Natural killer cell (primary cell): ENCODE data around the gene MPRIP. TPM values are rescaled to one million over a fixed set of nuclear protein-coding genes. Genes with fewer than 3 reads are reported as not detected.
"Not testable (repeated sequence)": the region's sequence is repeated elsewhere in the genome, so short reads cannot be mapped to it uniquely, and the experiment has no call there.

ENCODE experiments used
- ATAC-seq, 3 donors: fragments of 150-1000 bp in 2 of 3; fragments of 200-7000 bp in 1 of 3; cut with Tn5 transposase; 1 replicate in 1 of 3; 2 replicates in 2 of 3; pipeline ENCODE4 v1.10.0; 2021; ENCODE audit warnings: mild to moderate bottlenecking in 2 of 3, moderate library complexity in 2 of 3
- DNase-seq, 2 donors: peaks; one replicate each; pipeline versions ENCODE4 v3.0.0 to v3.0.0-alpha.2; 2013 to 2021; ENCODE audit warnings: mixed read lengths in 1 of 2
- H3K27ac ChIP-seq: one replicate; pipeline ENCODE4 v1.5.1; 2013; ENCODE audit warnings: mild to moderate bottlenecking, low read length
- H3K27me3 ChIP-seq: one replicate; pipeline ENCODE4 v1.6.1; 2013; ENCODE audit warnings: low read length; ENCODE audit not compliant: control insufficient read depth, insufficient read depth
- H3K36me3 ChIP-seq: one replicate; pipeline ENCODE4 v1.6.1; 2013; ENCODE audit warnings: low read length; ENCODE audit not compliant: control insufficient read depth, insufficient read depth
- H3K4me1 ChIP-seq: one replicate; pipeline ENCODE4 v1.6.1; 2013; ENCODE audit warnings: low read length; ENCODE audit not compliant: control insufficient read depth, insufficient read depth
- H3K4me3 ChIP-seq: one replicate; pipeline ENCODE4 v1.5.1; 2013; ENCODE audit warnings: low read length
- H3K9me3 ChIP-seq: one replicate; pipeline ENCODE4 v1.6.1; 2013; ENCODE audit warnings: low read length; ENCODE audit not compliant: control insufficient read depth, insufficient read depth
- H3K27ac Mint-ChIP-seq, 2 donors: one replicate each; pipeline ENCODE4 v1.8.0; 2022; ENCODE audit warnings: mild to moderate bottlenecking in 2 of 2, mixed read lengths in 2 of 2, moderate library complexity in 1 of 2
- H3K27me3 Mint-ChIP-seq, 2 donors: one replicate each; pipeline ENCODE4 v1.8.0; 2022; ENCODE audit warnings: low read depth in 2 of 2, mixed read lengths in 2 of 2
- H3K36me3 Mint-ChIP-seq: one replicate; pipeline ENCODE4 v1.8.0; 2022; ENCODE audit warnings: mixed read lengths
- H3K4me1 Mint-ChIP-seq, 2 donors: one replicate each; pipeline ENCODE4 v1.8.0; 2022; ENCODE audit warnings: mixed read lengths in 2 of 2
- H3K4me3 Mint-ChIP-seq: one replicate; pipeline ENCODE4 v1.8.0; 2022; ENCODE audit warnings: mild to moderate bottlenecking, moderate library complexity, mixed read lengths
- H3K9me3 Mint-ChIP-seq, 2 donors: one replicate each; pipeline ENCODE4 v1.8.0; 2022; ENCODE audit warnings: mixed read lengths in 2 of 2
- WGBS: methylation state at CpG from one replicate; pipeline ENCODE4 v1.1.7; 2013; ENCODE audit warnings: missing lambda C conversion rate; ENCODE audit not compliant: insufficient coverage; 5-methylcytosine and 5-hydroxymethylcytosine counted together
- intact Hi-C: fragments of 100-400 bp; cut with micrococcal nuclease; formaldehyde crosslinking; loops from one replicate; pipeline ENCODE4 v1.14.2; 2022
- total RNA-seq, 4 donors: library from RNA; stranded (reverse); fragments of 120-200 nt in 1 of 4; gene quantifications; one replicate each; pipeline versions ENCODE4 v1.2.3 to v1.2.4, GENCODE V29; 2013 to 2022
- TF ChIP-seq, protein P1 (sequence below): fragments of 200-600 bp; IDR thresholded peaks from one replicate; pipeline ENCODE4 v1.8.0; 2022; ENCODE audit warnings: antibody characterized with exemption

Gene MPRIP
- total RNA-seq, 3 donors from 2014 or later (not counting 1 experiment from before 2014, with no cell fraction given): 225 to 272 (median 229) TPM

DNA sequence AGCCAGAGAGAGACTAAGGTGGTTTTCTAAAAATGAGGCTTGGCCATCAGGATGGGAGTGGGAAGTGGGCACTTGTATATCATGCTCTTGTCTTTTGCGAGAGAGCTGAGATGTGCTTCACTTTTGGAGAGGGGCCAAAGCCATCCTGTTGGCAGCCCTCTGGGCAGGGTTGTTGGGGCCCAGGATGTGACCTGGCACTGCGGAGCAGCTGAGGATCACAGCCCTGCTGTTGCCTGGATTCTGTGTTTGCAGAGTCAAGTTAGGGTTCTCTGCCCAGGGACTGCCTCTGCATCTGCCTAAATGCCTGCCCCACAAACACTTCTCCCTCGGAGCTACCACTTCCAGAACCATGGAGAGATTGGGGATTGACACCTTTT lies 92.7 kb downstream of the MPRIP start:
- Mint-ChIP-seq H3K4me3 (no peak overlapping the region), H3K9me3 (no peaks in the 10 kb centered on the region), H3K27me3 (no peaks in the 10 kb centered on the region), H3K27ac (no peak overlapping the region), H3K36me3 (no peaks in the 10 kb centered on the region), H3K4me1 (peaks cover 0 to 5% of the 10 kb centered on the region in 2 donors)
- intact Hi-C loops: no loop called here
- H3K9me3 ChIP-seq: no peaks in the 10 kb centered on the region
- no peak overlapping the region for H3K4me3 ChIP-seq
- no peak for DNase-seq
- H3K27ac ChIP-seq: no peak overlapping the region
- H3K27me3 ChIP-seq: no peaks in the 10 kb centered on the region
- peaks cover 8% of the 10 kb centered on the region for H3K4me1 ChIP-seq
- ATAC-seq: no peak
- peaks cover 87% of the 10 kb centered on the region for H3K36me3 ChIP-seq
- WGBS: 97% methylated on average over 2 of the region's 3 CpGs
- TF ChIP-seq, protein P1, sequence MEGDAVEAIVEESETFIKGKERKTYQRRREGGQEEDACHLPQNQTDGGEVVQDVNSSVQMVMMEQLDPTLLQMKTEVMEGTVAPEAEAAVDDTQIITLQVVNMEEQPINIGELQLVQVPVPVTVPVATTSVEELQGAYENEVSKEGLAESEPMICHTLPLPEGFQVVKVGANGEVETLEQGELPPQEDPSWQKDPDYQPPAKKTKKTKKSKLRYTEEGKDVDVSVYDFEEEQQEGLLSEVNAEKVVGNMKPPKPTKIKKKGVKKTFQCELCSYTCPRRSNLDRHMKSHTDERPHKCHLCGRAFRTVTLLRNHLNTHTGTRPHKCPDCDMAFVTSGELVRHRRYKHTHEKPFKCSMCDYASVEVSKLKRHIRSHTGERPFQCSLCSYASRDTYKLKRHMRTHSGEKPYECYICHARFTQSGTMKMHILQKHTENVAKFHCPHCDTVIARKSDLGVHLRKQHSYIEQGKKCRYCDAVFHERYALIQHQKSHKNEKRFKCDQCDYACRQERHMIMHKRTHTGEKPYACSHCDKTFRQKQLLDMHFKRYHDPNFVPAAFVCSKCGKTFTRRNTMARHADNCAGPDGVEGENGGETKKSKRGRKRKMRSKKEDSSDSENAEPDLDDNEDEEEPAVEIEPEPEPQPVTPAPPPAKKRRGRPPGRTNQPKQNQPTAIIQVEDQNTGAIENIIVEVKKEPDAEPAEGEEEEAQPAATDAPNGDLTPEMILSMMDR: no peak

DNA sequence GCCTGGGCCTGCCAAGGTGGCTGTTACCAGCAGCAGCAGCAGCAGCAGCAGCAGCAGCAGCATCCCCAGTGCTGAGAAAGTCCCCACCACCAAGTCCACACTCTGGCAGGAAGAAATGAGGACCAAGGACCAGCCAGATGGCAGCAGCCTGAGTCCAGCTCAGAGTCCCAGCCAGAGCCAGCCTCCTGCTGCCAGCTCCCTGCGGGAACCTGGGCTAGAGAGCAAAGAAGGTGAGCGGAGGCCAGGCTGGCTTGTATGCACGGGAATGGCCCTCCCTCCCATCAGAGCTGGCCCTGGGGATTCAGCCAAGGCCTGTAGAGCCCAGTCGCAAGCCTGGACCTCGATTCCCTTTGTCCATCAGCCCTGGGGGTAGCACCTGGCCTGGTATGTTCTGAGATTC lies 94.0 kb downstream of the MPRIP start:
- H3K27ac Mint-ChIP-seq, DNase-seq, H3K4me1 Mint-ChIP-seq, H3K9me3 ChIP-seq, ATAC-seq, H3K4me3 ChIP-seq, intact Hi-C loops, H3K4me1 ChIP-seq, H3K27me3 ChIP-seq, H3K27me3 Mint-ChIP-seq, H3K27ac ChIP-seq, H3K9me3 Mint-ChIP-seq, H3K36me3 Mint-ChIP-seq, H3K4me3 Mint-ChIP-seq: not testable (repeated sequence)
- WGBS: 97% methylated on average over 5 of the region's 5 CpGs
- H3K36me3 ChIP-seq: peaks cover 91% of the 10 kb centered on the region

DNA sequence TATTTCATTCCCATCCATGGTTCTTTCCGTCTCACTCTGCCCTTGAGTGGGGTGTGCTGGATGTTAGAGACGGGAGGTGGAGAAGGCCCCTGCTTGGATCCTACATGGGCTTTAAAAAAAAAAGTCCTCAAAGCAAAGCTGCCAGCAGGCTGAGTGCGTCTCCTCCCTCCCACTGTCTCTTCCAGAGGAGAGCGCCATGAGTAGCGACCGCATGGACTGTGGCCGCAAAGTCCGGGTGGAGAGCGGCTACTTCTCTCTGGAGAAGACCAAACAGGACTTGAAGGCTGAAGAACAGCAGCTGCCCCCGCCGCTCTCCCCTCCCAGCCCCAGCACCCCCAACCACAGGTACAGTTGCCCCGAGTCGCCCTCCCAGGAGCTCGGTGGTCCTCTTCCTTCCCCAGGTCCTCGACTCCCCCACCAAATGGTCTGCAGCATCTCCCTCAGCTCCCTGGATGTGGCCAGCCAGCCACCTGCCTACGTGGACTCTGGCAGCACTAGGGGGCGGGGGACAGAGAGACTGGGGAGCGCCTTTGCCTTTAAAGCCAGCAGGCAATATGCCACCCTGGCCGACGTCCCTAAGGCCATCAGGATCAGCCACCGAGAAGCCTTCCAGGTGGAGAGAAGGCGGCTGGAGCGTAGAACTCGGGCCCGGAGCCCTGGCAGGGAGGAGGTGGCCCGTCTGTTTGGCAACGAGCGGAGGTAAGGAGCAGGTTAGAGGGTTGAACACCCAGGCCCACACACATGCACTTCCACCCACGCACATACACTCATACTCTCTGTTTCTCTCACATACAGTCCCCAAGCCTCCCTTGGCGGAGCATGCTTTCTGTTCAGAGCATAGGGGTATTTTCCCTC lies 95.7 kb downstream of the MPRIP start:
- H3K9me3 Mint-ChIP-seq: no peaks in the 10 kb centered on the region
- H3K36me3 Mint-ChIP-seq: no peaks in the 10 kb centered on the region
- Histone ChIP-seq H3K4me1 (no peaks in the 10 kb centered on the region), H3K36me3 (peaks cover 88% of the 10 kb centered on the region), H3K27me3 (no peaks in the 10 kb centered on the region), H3K27ac (no peak overlapping the region), H3K4me3 (no peak overlapping the region), H3K9me3 (no peaks in the 10 kb centered on the region)
- H3K4me1 Mint-ChIP-seq: peaks cover 6 to 7% of the 10 kb centered on the region in 2 donors
- TF ChIP-seq, protein P1: no peak
- H3K27me3 Mint-ChIP-seq: no peaks in the 10 kb centered on the region
- intact Hi-C loops: no loop called here
- no peak overlapping the region for H3K27ac Mint-ChIP-seq
- H3K4me3 Mint-ChIP-seq: no peak overlapping the region
- 94% methylated on average over 30 of the region's 30 CpGs for WGBS
- ATAC-seq (no peak), DNase-seq (no peak)

DNA sequence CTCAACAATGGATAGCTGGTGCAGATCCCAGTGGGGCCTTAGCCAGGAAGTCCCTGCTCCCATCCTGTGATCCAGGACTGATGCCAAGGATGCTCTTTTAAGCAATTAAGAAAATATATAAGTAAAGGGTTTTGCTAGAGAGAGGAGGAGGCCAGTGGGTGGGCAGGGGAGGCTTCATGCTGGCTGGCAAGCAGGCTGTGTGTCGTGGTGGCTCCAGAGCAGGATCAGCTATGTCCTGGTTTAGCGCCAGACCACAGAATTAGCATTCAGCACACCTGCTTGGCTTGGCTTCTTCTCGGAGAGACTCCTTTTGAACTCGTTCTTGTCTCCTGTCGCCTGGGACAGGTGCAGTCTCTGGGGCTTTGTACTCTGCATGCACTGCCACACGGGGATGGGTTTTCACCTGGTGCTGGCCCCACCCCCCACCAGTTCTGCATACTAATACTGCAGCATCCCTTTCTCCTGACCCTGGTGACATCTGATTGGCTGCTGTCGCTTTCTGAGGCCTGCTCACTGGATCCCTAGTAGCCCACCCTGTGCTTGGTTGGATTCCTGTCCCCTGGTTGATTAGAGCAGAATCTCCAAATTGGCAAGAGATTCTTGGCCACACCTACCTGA lies 97.8 kb downstream of the MPRIP start:
- Histone ChIP-seq H3K9me3 (no peaks in the 10 kb centered on the region), H3K27me3 (no peaks in the 10 kb centered on the region), H3K4me1 (no peaks in the 10 kb centered on the region), H3K36me3 (peaks cover 86% of the 10 kb centered on the region), H3K4me3 (no peak overlapping the region), H3K27ac (no peak overlapping the region)
- Mint-ChIP-seq H3K27ac (no peak overlapping the region), H3K4me3 (no peak overlapping the region), H3K36me3 (no peaks in the 10 kb centered on the region), H3K9me3 (no peaks in the 10 kb centered on the region), H3K27me3 (no peaks in the 10 kb centered on the region), H3K4me1 (peaks cover 6 to 7% of the 10 kb centered on the region in 2 donors)
- intact Hi-C loops: no loop called here
- WGBS: 61% methylated on average over 7 of the region's 7 CpGs
- ATAC-seq (no peak), DNase-seq (no peak)
- TF ChIP-seq, protein P1: no peak
